Brain microvascular endothelial cell (primary cell): Measurements from ENCODE around the gene ERVV-1.

ENCODE experiments used
- DNase-seq: peaks from one replicate; pipeline ENCODE4 v3.0.0-alpha.2; 2020
- H3K27ac ChIP-seq: fragments of 250-450 bp; sonication (Bioruptor Pico); 2 replicates; pipeline ENCODE4 v1.5.1; 2020; ENCODE audit warnings: mild to moderate bottlenecking, moderate library complexity
- H3K27me3 ChIP-seq: fragments of 250-450 bp; sonication (Bioruptor Pico); replicated peaks from 2 replicates; pipeline ENCODE4 v1.5.1; 2020; ENCODE audit warnings: mild to moderate bottlenecking
- H3K36me3 ChIP-seq: fragments of 250-450 bp; sonication (Bioruptor Pico); replicated peaks from 2 replicates; pipeline ENCODE4 v1.5.1; 2020; ENCODE audit warnings: mild to moderate bottlenecking
- H3K4me3 ChIP-seq: 2 replicates; pipeline ENCODE4 v1.5.1; 2011; ENCODE audit warnings: low read depth, mild to moderate bottlenecking, control low read depth, low read length, moderate library complexity
- CTCF ChIP-seq: IDR thresholded peaks from 2 replicates; pipeline ENCODE4 v1.5.1; 2011; ENCODE audit warnings: low read depth, mild to moderate bottlenecking, moderate library complexity, low read length, control low read depth, inconsistent platforms; ENCODE audit errors: missing control alignments
- in situ Hi-C: cut with HindIII; loops from 2 replicates; pipeline ENCODE4 v1.10.0; 2017; ENCODE audit warnings: low sequenced_read_pairs, low pct_ligation_motif_present

ERVV-1 gene

DNA sequence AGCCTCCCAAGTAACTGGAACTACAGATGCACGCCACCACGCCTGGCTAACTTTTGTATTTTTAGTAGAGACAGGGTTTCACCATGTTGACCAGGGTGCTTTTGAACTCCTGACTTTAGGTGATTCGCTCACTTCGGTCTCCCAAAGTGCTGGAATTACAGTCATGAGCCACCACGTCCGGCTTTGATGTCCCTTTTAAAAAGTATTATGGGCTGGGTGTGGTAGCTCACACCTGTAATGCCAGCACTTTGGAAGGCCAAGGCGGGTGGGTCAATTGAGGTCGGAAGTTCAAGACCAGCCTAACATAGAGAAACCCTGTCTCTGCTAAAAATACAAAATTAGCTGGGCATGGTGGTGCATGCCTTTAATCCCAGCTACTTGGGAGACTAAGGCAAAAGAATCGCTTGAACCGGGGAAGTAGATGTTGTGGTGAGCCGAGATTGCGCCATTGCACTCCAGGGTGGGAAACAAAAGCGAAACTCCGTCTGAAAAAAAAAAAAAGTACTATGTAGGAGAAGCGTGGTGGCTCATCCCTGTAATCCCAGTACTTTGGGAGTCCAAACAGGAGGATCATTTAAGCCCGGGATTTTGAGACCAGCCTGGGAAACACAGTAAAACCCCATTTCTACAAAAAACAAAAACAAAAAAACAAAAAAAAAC is 22.8 kb upstream of the ERVV-1 start:
- H3K4me3 ChIP-seq, result no peak overlapping the region
- peak overlapping the region; percentile 65 for H3K27ac ChIP-seq
- in situ Hi-C loops, result no loop called here
- TF ChIP-seq CTCF, result no peak
- no peaks in the 10 kb centered on the region for H3K27me3 ChIP-seq
- peak; percentile 20 for DNase-seq
- H3K36me3 ChIP-seq, result peaks cover 11% of the 10 kb centered on the region

GRCh38 chr19:52991484-52991883 is 22.2 kb upstream of the ERVV-1 start:
- no peaks in the 10 kb centered on the region for H3K27me3 ChIP-seq
- peak overlapping the region; percentile 65 for H3K27ac ChIP-seq
- H3K36me3 ChIP-seq, result peaks cover 5% of the 10 kb centered on the region
- TF ChIP-seq CTCF, result no peak
- peak overlapping the region; percentile 5 for H3K4me3 ChIP-seq
- peak; percentile 40 for DNase-seq
- in situ Hi-C loops, result no loop called here

DNA sequence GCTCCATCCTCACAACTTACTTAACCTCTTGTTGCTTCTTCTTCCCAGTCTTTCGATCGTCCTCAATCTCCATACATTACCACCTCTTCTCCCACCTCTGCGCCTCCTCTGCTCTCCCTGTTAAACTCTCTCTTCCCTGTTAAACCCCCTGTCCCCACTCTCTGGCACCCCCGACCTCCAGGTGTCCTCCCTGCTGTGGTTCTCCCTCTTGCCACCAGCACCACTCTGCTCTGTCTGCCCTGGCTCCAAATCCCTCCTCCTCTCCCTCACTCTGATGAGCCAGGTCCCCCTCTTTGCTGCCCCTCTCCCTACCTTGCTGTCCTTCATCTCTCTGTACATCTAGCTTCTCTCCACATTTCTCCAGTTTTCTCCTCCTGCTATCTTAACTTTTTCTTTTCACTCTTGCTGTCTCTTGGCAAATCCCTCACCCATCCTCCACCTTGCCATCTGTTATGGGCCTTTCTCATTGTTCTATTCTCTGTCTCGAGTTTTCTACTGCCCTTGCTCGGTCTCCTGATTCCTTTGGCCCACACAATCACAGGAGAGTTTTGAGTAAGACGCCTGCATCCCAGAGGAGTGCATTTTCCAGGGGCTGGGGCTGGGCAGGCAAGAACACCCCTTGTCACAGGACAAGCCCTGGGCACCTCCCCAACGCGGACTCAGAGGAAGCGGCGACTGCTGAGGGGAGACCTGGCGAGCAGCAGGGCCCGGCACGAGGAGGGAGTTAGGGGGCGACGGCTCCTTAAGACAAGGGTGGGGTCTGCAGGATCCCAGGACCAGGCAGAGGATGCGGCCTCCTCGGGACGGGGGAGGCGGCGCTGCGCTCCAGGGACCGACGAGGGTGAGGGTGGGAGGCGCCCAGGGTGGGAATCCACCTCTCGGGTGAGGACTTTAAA is 21.4 kb upstream of the ERVV-1 start:
- Histone ChIP-seq H3K4me3 (peak overlapping the region; percentile 52), H3K27me3 (no peaks in the 10 kb centered on the region), H3K27ac (peak overlapping the region; percentile 26), H3K36me3 (no peaks in the 10 kb centered on the region)
- TF ChIP-seq CTCF, result no peak
- in situ Hi-C loops, result no loop called here
- DNase-seq, result peak; percentile 1

DNA sequence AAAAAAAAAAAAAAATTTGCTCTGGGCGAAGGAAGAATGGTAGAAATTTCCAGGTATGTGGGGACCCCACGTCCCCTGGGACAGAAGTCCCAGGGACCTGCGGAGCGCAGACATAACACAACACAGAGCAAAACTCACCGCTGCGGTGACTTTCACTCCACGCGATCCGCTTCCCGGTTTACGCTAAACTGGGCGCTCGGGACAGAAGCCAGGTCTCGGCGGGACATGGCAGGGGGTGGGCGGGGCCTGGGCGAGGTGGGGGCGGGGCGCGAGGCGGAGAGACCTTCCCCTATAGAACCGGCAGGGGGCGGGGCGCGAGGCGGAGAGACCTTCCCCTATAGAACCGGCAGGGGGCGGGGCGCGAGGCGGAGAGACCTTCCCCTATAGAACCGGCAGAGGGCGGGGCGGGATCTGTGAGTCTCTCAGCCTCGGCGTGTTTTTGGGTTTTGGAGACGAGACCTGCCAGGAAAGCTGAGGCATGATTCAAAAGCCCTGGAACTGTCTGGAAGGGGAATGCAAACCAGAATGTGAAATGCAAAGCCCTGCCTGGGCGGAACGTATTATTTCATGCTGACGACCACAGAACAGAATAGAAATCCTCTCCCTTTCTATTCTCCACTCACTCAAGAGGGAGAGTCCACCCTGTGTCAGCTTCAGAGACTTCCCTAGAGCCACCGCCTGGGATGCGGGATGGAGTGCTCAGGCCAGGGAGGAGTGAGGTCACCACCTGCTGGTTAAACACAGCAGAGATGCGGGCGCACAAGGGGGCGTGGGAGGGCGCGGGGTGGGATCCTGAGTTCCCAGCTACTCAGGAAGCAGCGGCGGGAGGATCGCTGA is 20.2 kb upstream of the ERVV-1 start:
- H3K27me3 ChIP-seq, result no peaks in the 10 kb centered on the region
- peak overlapping the region; percentile 52 for H3K4me3 ChIP-seq
- H3K27ac ChIP-seq, result peak overlapping the region; percentile 26
- DNase-seq, result peak; percentile 81
- TF ChIP-seq CTCF, result peak; percentile 60
- in situ Hi-C loops, result no loop called here
- no peaks in the 10 kb centered on the region for H3K36me3 ChIP-seq

- no peak overlapping the region for H3K27ac ChIP-seq
- no peak overlapping the region for H3K4me3 ChIP-seq
- TF ChIP-seq CTCF, result no peak
- H3K36me3 ChIP-seq, result no peaks in the 10 kb centered on the region
- H3K27me3 ChIP-seq, result no peaks in the 10 kb centered on the region
- DNase-seq, result no peak
- in situ Hi-C loops, result no loop called here
Measured at GRCh38 chr19:52995711-52996110, 18.0 kb upstream of the ERVV-1 start.
